Muscle layer of colon (tissue), 2 donors: Measurements from ENCODE around the gene FIGNL2.
A peak's percentile ranks its signal among the peaks of the same experiment; 100 is the strongest.

Experiments
- H3K27ac ChIP-seq: one replicate; pipeline ENCODE4 v1.7.0; 2013; ENCODE audit warnings: low read depth, mild to moderate bottlenecking, low read length, moderate library complexity
- H3K27me3 ChIP-seq, 2 donors: one replicate each; pipeline ENCODE4 v1.7.0; 2013; ENCODE audit warnings: low read length in 2 of 2, mild to moderate bottlenecking in 2 of 2; ENCODE audit not compliant: insufficient read depth in 2 of 2, control insufficient read depth in 1 of 2
- H3K36me3 ChIP-seq: one replicate; pipeline ENCODE4 v1.7.0; 2013; ENCODE audit warnings: mild to moderate bottlenecking, low read length; ENCODE audit not compliant: insufficient read depth
- H3K4me1 ChIP-seq: one replicate; pipeline ENCODE4 v1.7.0; 2013; ENCODE audit warnings: mild to moderate bottlenecking, low read length; ENCODE audit not compliant: insufficient read depth
- H3K4me3 ChIP-seq, 2 donors: one replicate each; pipeline ENCODE4 v1.7.0; 2013; ENCODE audit warnings: low read length in 2 of 2, low read depth in 1 of 2, mild to moderate bottlenecking in 1 of 2, moderate library complexity in 1 of 2
- H3K9ac ChIP-seq: one replicate; pipeline ENCODE4 v1.7.0; 2013; ENCODE audit warnings: low read length
- H3K9me3 ChIP-seq: one replicate; pipeline ENCODE4 v1.7.0; 2013; ENCODE audit warnings: mild to moderate bottlenecking, low read length
- donor health status: abdominal sarcoma.
- donor health status: Adenocarcinoma of cecum.

The FIGNL2 gene, protein sequence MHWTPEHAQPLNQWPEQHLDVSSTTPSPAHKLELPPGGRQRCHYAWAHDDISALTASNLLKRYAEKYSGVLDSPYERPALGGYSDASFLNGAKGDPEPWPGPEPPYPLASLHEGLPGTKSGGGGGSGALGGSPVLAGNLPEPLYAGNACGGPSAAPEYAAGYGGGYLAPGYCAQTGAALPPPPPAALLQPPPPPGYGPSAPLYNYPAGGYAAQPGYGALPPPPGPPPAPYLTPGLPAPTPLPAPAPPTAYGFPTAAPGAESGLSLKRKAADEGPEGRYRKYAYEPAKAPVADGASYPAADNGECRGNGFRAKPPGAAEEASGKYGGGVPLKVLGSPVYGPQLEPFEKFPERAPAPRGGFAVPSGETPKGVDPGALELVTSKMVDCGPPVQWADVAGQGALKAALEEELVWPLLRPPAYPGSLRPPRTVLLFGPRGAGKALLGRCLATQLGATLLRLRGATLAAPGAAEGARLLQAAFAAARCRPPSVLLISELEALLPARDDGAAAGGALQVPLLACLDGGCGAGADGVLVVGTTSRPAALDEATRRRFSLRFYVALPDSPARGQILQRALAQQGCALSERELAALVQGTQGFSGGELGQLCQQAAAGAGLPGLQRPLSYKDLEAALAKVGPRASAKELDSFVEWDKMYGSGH

DNA sequence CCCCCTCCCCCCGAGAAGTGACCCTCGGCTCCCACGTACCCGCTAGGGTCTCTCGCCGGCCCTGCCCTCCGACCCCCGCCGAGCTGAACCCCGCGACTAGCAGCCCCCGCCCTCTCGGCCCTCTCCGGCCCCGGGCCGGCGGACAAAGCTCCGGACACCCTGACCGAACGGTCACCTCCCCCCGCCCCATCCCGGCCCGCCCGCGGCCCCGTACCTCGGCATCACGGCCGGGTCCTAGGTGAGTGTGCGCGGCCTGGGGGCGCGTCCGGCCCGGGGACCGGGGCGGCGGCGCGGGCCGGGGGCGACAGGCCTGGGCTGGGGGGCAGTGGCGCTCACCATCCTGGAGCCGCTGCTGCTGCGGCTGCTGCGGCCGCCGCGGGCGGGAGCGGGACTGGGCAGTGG, at the start of gene FIGNL2:
FIGNL2 (minus strand) TSS at position 393 of the 402 bp plus-strand sequence. CDS start 26,305 bp downstream, outside the sequence.
- Histone ChIP-seq H3K9me3 (no peaks in the 10 kb centered on the region), H3K36me3 (no peaks in the 10 kb centered on the region), H3K4me3 (peak within 1 kb of the TSS; percentile 42 to 49), H3K27ac (no peak within 1 kb of the TSS), H3K9ac (no peak within 1 kb of the TSS), H3K4me1 (peaks cover 14% of the 10 kb centered on the region), H3K27me3 (peaks cover 36 to 54% of the 10 kb centered on the region in 2 donors)

DNA sequence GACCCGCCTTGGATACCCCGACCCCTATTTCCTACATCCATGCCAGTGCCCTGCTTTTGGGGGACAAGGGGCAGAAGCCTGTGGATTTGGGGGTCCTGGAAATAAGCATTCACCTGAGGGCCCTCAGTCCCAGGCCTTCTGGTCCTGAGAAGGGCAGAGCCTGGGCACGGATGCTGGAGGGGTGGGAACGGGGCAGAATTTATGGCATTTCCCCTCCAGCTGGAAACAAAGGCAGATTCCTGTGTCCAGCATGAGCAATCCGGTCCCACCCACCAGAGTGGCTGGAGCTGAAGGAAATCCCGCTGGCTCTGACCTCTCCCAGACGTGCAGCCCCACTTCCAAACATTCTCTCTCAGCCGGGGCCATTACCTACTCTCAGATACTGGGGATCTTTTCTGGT, 48.7 kb upstream of the FIGNL2 start:
- Histone ChIP-seq H3K27ac (no peak overlapping the region), H3K4me3 (no peak overlapping the region), H3K36me3 (no peaks in the 10 kb centered on the region), H3K9me3 (no peaks in the 10 kb centered on the region), H3K4me1 (no peaks in the 10 kb centered on the region), H3K27me3 (no peaks in the 10 kb centered on the region), H3K9ac (no peak overlapping the region)

DNA sequence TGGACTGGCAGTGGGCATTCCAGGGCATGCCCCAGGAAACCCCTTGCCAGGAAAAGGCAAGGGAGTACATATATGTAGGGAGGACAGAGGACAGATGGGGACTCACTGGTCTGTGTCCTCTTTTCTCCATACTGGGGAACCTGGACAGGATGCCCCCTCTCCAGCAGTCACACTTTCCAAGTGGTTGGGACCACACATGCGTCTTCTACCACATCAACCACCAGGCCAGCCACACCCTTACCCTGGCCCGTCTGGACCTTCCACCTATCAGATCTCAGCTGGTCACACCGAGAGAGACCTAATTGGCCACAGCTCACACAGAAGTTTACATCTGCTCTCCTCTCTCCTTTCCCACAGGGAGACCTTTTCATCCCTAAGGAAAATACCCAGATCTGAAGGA, 47.7 kb upstream of the FIGNL2 start:
- no peaks in the 10 kb centered on the region for H3K9me3 ChIP-seq
- no peaks in the 10 kb centered on the region for H3K4me1 ChIP-seq
- H3K4me3 ChIP-seq, result no peak overlapping the region
- H3K27me3 ChIP-seq, result no peaks in the 10 kb centered on the region
- no peak overlapping the region for H3K9ac ChIP-seq
- H3K27ac ChIP-seq, result no peak overlapping the region
- H3K36me3 ChIP-seq, result no peaks in the 10 kb centered on the region

DNA sequence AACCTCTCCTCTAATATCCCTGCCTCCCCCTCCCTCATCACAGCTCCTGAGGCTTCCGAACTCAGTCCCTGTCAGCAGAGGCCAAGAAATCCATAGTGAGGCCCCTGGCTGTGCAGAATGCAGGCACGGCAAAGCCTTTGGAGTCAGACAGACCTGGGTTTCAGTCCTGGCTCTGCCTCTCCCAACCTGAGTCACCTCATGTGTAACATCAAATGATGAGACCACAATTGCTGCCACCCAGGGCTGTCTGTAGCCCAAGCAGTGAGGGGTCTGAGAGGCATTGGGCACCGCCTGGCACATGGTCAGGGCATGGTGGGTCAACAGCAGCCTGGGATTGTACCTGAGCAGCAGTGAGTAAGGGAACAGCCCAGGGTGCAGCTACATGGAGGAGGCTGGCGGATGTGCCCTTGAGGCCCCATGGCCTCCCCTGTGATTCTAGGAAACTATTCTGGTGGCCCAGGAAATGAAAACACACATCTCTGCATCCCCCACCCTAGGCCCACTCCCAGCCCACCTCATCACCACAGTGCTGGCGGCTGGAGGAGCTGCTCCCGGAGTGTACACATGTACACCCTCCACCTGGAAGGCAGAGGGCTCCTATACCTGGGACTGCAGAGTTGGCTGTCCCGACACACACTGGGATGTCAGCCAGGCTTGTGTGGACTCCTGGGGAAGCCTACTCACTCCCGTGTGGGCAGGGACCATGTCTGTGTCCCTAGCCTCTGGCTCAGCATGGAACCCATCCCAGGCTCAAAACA, 47.0 kb upstream of the FIGNL2 start:
- H3K9ac ChIP-seq, result no peak overlapping the region
- no peak overlapping the region for H3K4me3 ChIP-seq
- no peaks in the 10 kb centered on the region for H3K36me3 ChIP-seq
- no peaks in the 10 kb centered on the region for H3K4me1 ChIP-seq
- no peak overlapping the region for H3K27ac ChIP-seq
- H3K9me3 ChIP-seq, result no peaks in the 10 kb centered on the region
- H3K27me3 ChIP-seq, result no peaks in the 10 kb centered on the region

DNA sequence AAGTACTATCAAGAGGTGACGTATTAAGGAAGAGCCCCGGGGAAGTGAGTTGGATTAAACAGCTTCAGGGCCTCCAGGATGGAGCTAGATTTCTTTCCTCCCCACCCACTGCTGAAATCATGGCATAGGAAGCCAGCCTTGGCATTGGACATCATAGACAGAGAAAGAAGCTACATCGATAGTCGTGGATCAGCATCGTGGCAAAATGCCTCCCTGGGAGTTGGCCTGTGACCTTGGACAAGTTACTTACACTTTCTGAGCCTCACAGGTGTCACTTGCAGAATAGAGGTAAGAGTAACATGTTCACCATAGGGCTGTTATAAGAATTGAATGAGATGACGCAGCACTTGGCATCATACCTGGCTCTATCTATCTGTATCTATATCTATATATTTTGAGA, 45.3 kb upstream of the FIGNL2 start:
- H3K27me3 ChIP-seq, result peaks cover 0 to 5% of the 10 kb centered on the region in 2 donors
- no peak overlapping the region for H3K27ac ChIP-seq
- H3K9me3 ChIP-seq, result no peaks in the 10 kb centered on the region
- no peaks in the 10 kb centered on the region for H3K36me3 ChIP-seq
- no peak overlapping the region for H3K4me3 ChIP-seq
- H3K9ac ChIP-seq, result no peak overlapping the region
- H3K4me1 ChIP-seq, result no peaks in the 10 kb centered on the region

DNA sequence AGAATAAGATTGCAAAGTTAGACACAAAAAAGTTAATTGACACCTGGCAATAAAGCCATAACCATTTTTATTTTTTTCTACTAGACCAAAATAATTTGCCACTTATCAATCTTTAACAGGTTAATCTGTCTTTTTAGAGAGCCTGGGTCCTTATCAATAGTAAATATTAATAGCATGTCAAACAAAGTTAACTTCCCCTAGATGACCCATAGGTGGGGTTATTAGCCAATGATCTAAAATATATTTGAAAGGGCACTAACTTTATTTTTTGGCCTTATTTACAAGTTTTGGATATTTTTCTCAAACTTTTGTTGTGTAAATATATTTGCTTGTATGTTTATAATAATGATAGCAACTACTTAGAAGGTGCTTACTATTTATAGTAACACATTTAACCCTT, 43.3 kb upstream of the FIGNL2 start:
- peaks cover 0 to 15% of the 10 kb centered on the region in 2 donors for H3K27me3 ChIP-seq
- no peaks in the 10 kb centered on the region for H3K36me3 ChIP-seq

DNA sequence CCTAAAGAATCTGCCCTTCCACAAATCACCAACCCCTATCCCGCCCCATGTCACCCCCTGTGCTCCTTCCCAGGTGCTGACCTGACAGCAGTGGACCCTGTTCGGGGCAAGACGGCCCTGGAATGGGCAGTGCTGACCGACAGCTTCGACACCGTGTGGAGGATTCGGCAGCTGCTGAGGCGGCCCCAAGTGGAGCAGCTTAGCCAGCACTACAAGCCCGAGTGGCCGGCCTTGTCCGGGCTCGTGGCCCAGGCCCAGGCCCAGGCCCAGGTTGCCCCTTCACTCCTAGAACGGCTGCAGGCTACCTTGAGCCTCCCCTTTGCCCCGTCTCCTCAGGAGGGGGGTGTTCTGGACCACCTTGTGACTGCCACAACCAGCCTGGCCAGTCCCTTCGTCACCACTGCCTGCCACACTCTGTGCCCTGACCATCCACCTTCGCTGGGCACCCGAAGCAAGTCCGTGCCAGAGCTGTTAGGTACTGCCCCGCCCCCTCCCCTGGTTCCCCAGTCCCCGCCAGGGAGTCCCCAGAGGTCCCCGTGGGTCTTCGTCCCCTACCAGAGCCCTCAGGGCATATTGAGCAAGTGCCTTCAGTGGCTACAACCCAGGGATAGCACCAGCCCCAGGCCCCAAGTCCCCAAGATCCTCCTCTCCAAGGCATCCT, 42.1 kb upstream of the FIGNL2 start:
- H3K27ac ChIP-seq, result no peak overlapping the region
- peaks cover 0 to 15% of the 10 kb centered on the region in 2 donors for H3K27me3 ChIP-seq
- peaks cover 9% of the 10 kb centered on the region for H3K4me1 ChIP-seq
- no peaks in the 10 kb centered on the region for H3K9me3 ChIP-seq
- no peak overlapping the region for H3K4me3 ChIP-seq
- H3K36me3 ChIP-seq, result no peaks in the 10 kb centered on the region
- no peak overlapping the region for H3K9ac ChIP-seq

More for the DNA sequence above, 43.3 kb upstream of the FIGNL2 start:
- Histone ChIP-seq H3K27ac (no peak overlapping the region), H3K9me3 (no peaks in the 10 kb centered on the region), H3K9ac (no peak overlapping the region), H3K4me1 (peaks cover 3% of the 10 kb centered on the region), H3K4me3 (no peak overlapping the region)

DNA sequence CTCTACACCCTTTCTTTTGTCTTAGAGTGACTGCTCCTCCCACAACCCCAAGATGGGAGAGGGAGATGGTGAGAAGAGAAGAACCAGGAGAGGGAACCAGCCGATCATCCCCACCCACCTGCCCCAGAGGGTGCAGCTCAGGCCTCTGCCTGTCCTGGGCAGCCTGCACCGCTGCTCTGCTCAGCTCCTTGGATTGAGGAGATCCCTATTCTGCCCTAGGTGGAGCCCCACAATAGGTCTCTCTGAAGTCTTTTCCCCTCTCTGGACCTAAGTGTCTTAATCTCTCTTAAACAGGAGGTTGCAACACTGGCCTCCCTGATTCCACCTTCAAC, 41.6 kb upstream of the FIGNL2 start:
- Histone ChIP-seq H3K4me3 (no peak overlapping the region), H3K36me3 (no peaks in the 10 kb centered on the region), H3K4me1 (peaks cover 9% of the 10 kb centered on the region), H3K27me3 (peaks cover 0 to 15% of the 10 kb centered on the region in 2 donors), H3K27ac (no peak overlapping the region), H3K9ac (no peak overlapping the region), H3K9me3 (no peaks in the 10 kb centered on the region)

DNA sequence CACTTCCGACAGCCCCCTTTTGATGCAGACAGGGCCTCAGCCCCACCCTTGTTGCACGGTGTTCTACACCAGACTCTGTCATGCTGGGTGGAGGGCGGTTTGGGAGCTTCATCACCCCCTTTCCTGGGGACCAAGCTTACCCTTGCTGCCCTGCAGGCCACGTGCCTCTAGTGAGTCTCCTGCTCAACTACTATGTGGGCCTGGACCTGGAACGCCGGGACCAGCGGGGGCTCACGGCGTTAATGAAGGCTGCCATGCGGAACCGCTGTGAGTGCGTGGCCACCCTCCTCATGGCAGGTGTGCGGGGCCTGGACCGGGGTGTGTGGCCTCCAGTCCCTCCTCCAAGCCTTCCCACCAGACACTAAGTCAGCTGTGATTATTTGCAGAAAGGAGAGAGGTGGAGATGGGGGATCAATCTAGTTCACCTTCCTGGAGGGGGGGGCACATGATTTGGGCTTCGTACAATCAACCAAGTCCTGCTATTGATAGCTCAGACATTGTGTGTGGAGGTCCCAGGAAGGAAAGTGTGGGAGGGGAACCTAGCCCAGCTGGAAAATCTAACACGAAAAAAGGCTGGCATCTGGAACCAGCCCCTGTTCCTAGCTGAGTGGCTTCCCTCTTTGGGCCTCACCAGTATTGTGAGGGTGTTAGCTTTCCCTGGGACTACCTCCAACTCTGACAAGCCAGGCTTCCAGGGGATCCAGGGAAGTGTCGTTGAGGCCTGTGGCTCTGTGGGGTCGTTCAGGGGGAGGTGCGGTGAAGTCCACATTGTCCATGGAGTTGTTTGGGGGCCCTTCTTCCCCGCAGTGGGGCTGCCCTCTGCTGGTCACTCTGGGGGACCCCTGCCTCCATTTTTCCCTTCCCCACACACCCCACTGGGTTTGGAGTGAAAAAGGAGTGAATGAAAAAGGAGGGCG, 41.0 kb upstream of the FIGNL2 start:
- Histone ChIP-seq H3K36me3 (no peaks in the 10 kb centered on the region), H3K27me3 (peaks cover 0 to 15% of the 10 kb centered on the region in 2 donors), H3K27ac (no peak overlapping the region), H3K9ac (no peak overlapping the region), H3K4me3 (no peak overlapping the region), H3K9me3 (no peaks in the 10 kb centered on the region), H3K4me1 (peaks cover 9% of the 10 kb centered on the region)

DNA sequence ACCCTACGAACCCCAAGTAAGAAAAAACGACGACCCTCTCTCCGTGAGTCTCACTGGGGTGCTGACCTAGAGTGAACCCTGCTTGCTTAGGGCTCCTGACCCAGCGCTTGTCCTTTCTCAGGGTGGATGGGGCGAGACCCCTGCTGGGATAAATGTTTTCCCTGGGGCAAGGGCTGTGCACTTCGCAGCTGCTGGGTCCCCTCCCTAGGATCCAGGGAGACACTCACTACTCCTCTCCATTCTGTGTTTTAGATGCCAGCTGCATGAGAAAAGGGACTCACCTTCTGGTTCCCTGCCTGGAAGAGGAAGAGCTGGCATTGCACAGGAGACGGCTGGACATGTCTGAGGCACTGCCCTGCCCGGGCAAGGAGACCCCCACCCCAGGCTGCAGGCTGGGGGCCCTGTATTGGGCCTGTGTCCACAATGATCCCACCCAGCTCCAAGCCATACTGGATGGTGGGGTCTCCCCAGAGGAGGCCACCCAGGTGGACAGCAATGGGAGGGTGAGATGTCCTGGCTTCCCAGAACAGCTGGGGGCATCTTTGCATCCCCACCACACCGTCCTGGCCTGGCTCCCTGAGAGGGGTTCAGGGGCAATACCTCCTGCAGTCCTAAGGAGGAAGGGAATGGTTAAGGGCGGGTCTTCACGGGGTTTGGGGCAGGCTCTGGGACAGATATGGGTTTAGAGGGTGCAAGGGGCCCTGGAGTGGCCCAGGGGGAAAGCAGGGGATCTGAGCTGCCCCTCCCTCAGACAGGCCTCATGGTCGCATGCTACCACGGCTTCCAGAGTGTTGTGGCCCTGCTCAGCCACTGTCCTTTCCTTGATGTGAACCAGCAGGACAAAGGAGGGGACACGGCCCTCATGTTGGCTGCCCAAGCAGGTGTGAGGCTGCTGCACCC, 40.0 kb upstream of the FIGNL2 start:
- no peaks in the 10 kb centered on the region for H3K9me3 ChIP-seq
- peaks cover 0 to 15% of the 10 kb centered on the region in 2 donors for H3K27me3 ChIP-seq
- no peaks in the 10 kb centered on the region for H3K36me3 ChIP-seq
- H3K4me1 ChIP-seq, result peaks cover 9% of the 10 kb centered on the region
- H3K9ac ChIP-seq, result no peak overlapping the region
- H3K4me3 ChIP-seq, result no peak overlapping the region
- H3K27ac ChIP-seq, result no peak overlapping the region
